AG04450 (cell line): ENCODE measurements around the gene HELZ2. TPM values are rescaled to one million over a fixed set of nuclear protein-coding genes. Genes with fewer than 3 reads are reported as not detected.

ENCODE experiments used
- CTCF ChIA-PET: fragments of 300-600, 350-600 bp; formaldehyde crosslinking; extraction: SDS; loops from one replicate; lab custom pipeline; 2022; ENCODE audit warnings: antibody characterized with exemption, inconsistent platforms; lab: Charles Lee
- POLR2A ChIA-PET: fragments of 350-600 bp; formaldehyde crosslinking; extraction: SDS; loops from one replicate; lab custom pipeline; 2021; ENCODE audit warnings: antibody characterized with exemption, inconsistent platforms; lab: Yijun Ruan, JAX
- DNase-seq: peaks from one replicate; pipeline ENCODE4 v3.0.0-alpha.2; 2011; ENCODE audit warnings: low read depth, low spot score
- H3K27ac ChIP-seq: one replicate; pipeline ENCODE4 v1.5.1; 2012; ENCODE audit warnings: low read depth, low read length, control low read depth
- H3K27me3 ChIP-seq: one replicate; pipeline ENCODE4 v1.6.0; 2012; ENCODE audit warnings: low read length; ENCODE audit not compliant: control insufficient read depth, insufficient read depth
- H3K4me3 ChIP-seq: 2 replicates; pipeline ENCODE4 v1.5.1; 2011; ENCODE audit warnings: mild to moderate bottlenecking, low read depth, low read length, control low read depth
- H3K9me3 ChIP-seq: 2 replicates; pipeline ENCODE4 v1.5.1; 2012; ENCODE audit warnings: low read length; ENCODE audit not compliant: control insufficient read depth, insufficient read depth
- polyA plus RNA-seq: library from polyadenylated mRNA; depleted of rRNA; stranded (reverse); fragments of >200 nt; gene quantifications from 2 replicates; pipeline ENCODE4 v1.2.3, GENCODE V29; 2011
- TF ChIP-seq, protein P1 (sequence below): IDR thresholded peaks from 2 replicates; pipeline ENCODE4 v1.5.1; 2011; ENCODE audit warnings: low read depth, low read length, control low read depth, inconsistent platforms

Gene HELZ2
- polyA plus RNA-seq, 1 experiment: 4.6 TPM

DNA sequence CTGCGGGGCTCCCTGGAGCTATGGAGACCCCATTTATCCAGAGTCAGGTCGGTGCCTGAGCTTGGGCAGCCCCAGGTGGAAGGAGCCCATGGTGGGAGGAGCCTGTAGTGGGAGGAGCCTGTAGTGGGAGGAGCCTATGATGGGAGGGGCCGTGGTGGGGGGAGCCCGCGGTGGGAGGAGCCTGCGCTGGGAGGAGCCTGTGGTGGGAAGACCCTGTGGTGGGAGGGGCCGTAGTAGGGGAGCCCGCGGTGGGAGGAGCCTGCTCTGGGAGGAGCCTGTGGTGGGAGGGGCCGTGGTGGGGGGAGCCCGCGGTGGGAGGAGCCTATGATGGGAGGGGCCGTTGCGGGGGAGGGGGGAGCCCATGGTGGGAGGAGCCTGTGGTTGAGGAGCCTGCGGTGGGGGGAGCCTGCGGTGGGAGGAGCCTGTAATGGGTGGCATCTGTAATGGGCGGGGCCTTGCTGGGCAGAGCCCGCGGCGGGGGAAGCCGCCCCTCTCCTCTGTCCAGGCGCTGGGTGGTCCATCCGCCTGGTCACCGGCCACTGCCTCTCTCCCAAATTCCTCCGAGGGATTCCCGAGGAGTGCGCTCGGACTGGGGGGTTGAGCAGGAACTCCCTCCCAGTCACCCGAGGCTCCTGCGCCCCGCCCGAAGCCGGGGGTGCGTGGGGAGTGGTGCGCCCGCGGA, 20.6 kb downstream of the HELZ2 start:
- peak; percentile 66 for DNase-seq
- TF ChIP-seq, protein P1, sequence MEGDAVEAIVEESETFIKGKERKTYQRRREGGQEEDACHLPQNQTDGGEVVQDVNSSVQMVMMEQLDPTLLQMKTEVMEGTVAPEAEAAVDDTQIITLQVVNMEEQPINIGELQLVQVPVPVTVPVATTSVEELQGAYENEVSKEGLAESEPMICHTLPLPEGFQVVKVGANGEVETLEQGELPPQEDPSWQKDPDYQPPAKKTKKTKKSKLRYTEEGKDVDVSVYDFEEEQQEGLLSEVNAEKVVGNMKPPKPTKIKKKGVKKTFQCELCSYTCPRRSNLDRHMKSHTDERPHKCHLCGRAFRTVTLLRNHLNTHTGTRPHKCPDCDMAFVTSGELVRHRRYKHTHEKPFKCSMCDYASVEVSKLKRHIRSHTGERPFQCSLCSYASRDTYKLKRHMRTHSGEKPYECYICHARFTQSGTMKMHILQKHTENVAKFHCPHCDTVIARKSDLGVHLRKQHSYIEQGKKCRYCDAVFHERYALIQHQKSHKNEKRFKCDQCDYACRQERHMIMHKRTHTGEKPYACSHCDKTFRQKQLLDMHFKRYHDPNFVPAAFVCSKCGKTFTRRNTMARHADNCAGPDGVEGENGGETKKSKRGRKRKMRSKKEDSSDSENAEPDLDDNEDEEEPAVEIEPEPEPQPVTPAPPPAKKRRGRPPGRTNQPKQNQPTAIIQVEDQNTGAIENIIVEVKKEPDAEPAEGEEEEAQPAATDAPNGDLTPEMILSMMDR: no peak
- POLR2A ChIA-PET: interaction anchor here (1.2 kb wide), 1 partner anchor 32 kb away, joined by 5 read pairs; no protein-coding TSS in a partner anchor
- Histone ChIP-seq H3K27ac (no peak overlapping the region), H3K4me3 (peak overlapping the region; percentile 56), H3K27me3 (peaks cover 7% of the 10 kb centered on the region), H3K9me3 (peaks cover 9% of the 10 kb centered on the region; the same call in 1 of the 2 replicates)
- CTCF ChIA-PET: interaction anchor here (0.8 kb wide), 1 partner anchor 15 kb away, joined by 3 read pairs; no protein-coding TSS in a partner anchor

DNA sequence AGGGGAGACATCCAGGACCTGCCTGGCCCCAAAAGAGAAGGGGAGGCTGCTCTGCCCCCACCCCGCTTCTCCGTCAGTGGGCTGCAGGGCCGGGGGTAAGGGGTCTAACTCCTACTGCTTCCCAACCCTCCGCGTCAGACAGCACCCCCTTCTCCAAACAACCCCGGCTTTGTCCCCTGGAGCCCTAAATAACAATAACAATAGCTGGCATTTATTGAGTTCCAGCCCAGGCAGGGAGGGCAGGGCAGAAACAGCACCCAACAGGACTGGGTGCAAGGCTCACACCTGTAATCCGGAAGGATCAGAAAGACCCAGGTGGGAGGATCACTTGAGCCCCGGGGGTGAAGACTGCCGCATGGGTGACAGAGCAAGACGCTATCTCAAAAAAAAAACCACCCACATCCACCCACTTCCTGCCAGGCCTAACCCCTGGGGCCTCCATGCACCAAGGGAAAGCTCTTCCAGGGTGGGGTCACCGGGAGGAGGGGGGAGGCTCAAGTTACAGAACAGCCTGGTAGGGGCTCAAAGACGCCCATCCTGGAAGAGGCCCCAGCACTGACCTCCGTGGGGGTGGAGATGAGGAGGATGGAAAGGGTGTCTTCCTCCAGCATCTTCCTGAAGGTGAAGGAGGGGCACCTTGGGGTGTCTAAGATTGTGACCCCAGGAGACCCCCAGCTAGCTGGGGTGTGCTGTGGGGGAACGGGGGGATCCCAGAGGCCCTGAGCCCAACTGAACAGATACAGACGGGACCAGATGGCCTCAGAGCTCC, 21.4 kb downstream of the HELZ2 start:
- Histone ChIP-seq H3K27ac (no peak overlapping the region), H3K27me3 (peaks cover 11% of the 10 kb centered on the region), H3K4me3 (no peak overlapping the region), H3K9me3 (peaks cover 9% of the 10 kb centered on the region; the same call in 1 of the 2 replicates)
- DNase-seq: no peak
- CTCF ChIA-PET: interaction anchor here (0.8 kb wide), 1 partner anchor 14 kb away, joined by 3 read pairs; no protein-coding TSS in a partner anchor
- TF ChIP-seq, protein P1: no peak
- POLR2A ChIA-PET: interaction anchor here (1.2 kb wide), 1 partner anchor 32 kb away, joined by 5 read pairs; no protein-coding TSS in a partner anchor

DNA sequence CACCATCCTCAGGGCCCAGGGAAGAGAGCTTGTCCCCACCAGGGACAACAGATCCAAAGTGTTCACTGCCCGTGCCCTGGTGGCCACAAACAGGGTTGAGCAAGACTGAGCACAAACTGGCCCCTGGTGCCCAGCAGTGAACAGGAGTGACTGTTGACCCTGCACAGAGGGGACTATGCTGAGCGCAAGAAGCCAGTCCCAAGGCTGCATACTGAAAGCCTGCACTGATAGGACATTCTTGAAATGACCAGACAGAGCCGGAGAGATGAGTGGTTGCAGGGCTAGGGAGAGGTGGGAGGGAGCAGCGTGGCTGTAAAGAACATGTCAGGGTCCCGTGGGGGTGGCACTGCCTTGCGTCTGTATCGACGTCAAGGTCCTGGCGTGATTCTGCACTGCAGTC, 23.0 kb downstream of the HELZ2 start:
- CTCF ChIA-PET: interaction anchor here (2.0 kb wide), 1 partner anchor 13 kb away, joined by 5 read pairs; no protein-coding TSS in a partner anchor
- DNase-seq: no peak
- POLR2A ChIA-PET: no interaction called here
- TF ChIP-seq, protein P1: no peak
- no peak overlapping the region for H3K27ac ChIP-seq
- peaks cover 19% of the 10 kb centered on the region for H3K27me3 ChIP-seq
- no peak overlapping the region for H3K4me3 ChIP-seq
- peaks cover 9% of the 10 kb centered on the region; the same call in 1 of the 2 replicates for H3K9me3 ChIP-seq

DNA sequence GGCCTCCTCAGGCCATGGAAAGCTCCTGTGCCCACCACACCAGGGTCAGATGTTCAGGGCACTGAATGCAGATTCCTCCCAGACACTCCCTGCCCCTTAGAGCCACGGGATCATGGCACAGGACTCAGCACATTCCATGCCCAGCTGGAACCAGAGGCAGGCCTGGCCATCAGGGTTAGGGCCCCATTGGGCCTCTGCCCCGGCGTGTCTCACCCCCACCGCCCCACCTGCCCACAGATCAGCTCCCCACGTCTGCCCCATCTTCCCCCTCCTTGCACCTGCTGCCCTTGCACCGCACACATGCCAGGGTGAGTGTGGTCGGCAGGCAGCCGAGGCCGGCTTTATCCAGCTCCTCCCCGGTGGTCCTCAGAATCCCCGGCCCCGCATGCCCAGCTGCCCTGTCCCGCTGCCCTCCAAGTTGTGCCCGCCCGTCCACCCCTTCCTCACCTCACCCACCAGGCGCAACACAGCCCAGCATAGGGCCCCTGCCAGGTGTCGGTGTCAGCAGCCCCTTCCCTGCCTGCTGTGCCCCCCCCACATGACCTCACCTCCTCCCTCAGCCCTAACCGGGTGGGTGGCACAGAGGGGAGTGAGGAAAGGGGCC, 24.3 kb downstream of the HELZ2 start:
- TF ChIP-seq, protein P1: no peak
- Histone ChIP-seq H3K27ac (no peak overlapping the region), H3K4me3 (no peak overlapping the region), H3K27me3 (peaks cover 29% of the 10 kb centered on the region), H3K9me3 (peaks cover 9% of the 10 kb centered on the region; the same call in 1 of the 2 replicates)
- DNase-seq: no peak
- POLR2A ChIA-PET: no interaction called here
- CTCF ChIA-PET: interaction anchor here (2.0 kb wide), 1 partner anchor 12 kb away, joined by 5 read pairs; no protein-coding TSS in a partner anchor
